GM19324 (cell line): ENCODE results near the gene ODF2L.

Experiments
- ATAC-seq: cut with Tn5 transposase; IDR thresholded peaks from one replicate; pipeline ENCODE4 v1.9.1; 2021; ENCODE audit warnings: mild to moderate bottlenecking, moderate library complexity; ENCODE audit not compliant: unreplicated experiment, low FRiP score

The ODF2L gene

DNA sequence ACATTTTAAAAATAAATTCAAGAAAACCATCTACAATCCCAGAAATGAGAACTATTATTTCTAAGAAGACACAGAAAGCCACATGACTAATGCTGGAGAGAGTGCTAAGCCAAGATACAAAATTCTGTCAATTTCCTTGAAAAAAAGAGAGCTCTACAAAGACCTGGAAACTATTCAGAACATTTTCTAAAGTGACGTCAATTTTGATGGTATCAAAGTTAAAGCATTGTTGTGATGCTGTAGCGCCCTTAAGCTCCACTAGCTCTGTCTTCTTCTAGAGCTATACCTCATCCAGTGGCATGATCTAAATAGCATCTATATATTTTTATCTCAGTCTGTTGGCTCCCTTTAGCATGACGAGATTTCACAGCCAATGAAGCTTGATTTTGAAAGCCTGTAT is 73.9 kb downstream of the ODF2L start:
- ATAC-seq: no peak

DNA sequence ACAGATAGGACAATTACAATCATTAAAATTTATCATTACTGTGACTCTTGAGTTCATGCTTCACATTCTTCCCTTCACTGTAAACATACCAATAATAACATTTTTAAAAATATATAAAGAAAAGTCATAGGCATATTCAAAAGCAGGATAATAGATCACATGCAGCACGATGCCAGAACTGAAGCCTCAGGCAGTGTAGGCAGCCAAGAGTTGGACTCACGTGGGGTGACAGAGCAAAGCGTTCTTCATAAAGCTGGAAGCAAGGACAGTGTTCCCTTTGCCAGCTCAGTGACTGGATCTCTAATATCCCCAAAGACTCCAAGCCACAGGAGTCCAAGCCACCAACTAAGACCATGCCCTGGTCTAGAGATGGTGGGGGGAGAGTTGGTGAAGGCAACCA is 77.7 kb downstream of the ODF2L start:
- ATAC-seq: no peak

DNA sequence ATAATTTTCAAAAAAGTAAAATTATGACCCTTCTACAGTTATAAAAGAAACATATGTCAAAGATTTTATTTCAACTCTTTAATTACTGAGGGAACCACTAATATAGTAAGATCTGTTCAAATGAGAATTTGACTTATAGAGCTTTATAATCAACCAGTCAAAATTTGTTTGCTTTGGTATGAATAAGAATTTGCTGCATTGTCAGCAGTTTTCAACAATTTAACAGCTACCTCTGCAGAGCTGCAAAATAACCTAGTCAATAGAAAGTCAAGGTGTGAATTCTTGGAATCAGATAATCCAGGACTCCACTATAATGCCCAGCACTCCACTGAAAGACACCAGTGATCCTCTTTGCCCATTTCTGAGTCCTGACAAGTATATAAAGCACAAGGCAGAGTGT is 78.2 kb downstream of the ODF2L start:
- no peak for ATAC-seq

DNA sequence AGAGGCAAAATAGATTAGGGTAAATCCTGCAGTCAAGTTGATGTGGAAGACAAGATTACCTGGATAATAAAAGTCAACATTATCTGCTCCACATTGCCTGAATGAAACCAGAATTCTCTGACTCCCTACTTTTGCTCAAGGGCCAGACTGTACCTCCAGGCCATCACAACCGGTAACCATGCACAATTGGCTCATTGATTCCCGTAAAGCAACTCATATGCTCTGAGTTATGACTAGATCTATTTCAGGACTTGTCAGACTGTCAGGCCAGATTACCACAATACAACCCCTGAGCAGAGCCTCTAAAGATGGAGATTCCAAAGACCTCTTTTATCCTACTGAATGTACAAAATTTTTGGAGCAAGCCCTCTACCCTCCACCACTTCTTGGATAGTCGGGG is 90.4 kb downstream of the ODF2L start:
- ATAC-seq: no peak

DNA sequence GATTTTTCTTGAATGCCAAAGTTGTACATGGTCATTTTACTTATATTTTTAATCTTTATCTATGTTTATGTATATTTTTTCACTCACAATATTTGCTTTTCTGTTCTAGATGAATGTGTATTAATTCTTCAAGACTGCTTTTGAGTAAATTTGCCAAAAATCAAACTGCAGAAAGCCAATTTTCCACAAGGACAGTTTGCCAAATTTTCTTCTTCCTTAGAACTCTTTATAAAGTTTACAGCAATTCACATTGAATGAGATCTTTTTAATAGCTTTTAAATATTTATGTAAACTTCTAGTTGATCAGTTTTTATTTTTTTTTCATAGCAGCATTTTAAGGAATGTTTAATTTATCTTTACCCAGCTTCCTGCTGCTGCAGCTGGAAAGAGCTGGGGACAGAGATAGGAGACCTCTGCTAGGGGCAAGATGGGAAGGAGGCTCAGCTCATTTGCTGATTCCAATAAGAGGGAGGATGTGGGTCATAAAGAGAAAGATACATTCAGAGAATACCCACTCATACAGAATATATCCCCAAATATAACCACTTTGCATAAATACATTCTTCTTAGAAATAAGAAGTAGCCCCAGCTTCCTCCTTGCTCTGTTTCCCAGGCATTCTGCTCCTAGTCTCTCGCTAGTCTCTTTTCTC is 93.0 kb downstream of the ODF2L start:
- no peak for ATAC-seq
